ENCODE results near the gene ATP8B1. TPM values are rescaled to one million over a fixed set of nuclear protein-coding genes. Genes with fewer than 3 reads are reported as not detected.
A peak's percentile ranks its signal among the peaks of the same experiment; 100 is the strongest.
"Not testable (repeated sequence)": the region's sequence is repeated elsewhere in the genome, so short reads cannot be mapped to it uniquely, and the experiment has no call there.

The ATP8B1 gene
- total RNA-seq, 1 experiment from 2014 or later: 12.4 TPM

DNA sequence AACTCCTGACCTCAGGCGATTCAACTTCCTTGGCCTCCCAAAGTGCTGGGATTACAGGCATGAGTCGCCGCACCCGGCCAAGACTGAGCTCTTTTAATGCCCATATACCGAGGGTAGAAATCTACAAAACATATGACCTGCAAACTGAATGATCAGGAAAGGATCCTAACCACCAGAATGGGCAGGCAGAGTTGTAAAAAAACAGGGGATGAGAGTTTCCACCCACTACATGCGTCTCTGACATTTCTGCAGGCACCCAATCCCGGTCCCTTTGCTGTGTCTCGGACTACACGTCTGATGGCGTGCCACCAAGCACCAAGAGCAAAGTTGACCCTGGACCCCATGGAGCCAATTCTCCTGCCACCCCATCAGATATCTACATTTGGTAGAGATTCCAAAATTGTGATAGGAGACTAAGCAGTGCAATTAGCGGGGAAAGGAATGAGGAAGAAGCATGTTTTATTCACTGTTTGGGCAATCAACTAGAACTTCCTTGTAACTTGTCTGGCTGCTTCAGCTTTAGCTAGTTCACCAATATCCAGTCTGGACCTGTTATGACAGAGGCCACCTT is 74.1 kb downstream of the ATP8B1 start:
- H3K9me3 ChIP-seq (replicated peaks): no peaks in the 10 kb centered on the region
- H3K4me1 ChIP-seq (replicated peaks): peaks cover 11% of the 10 kb centered on the region; the same call in 1 of the 2 replicates
- peaks cover 8% of the 10 kb centered on the region for H3K36me3 ChIP-seq
- no peaks in the 10 kb centered on the region for H3K27me3 ChIP-seq (replicated peaks)
- H3K27ac ChIP-seq: no peak overlapping the region
- H3K4me3 ChIP-seq: no peak overlapping the region
- DNase-seq (ENCODE audit: low read depth in 1 of 2, low spot score in 2 of 2): no peak

DNA sequence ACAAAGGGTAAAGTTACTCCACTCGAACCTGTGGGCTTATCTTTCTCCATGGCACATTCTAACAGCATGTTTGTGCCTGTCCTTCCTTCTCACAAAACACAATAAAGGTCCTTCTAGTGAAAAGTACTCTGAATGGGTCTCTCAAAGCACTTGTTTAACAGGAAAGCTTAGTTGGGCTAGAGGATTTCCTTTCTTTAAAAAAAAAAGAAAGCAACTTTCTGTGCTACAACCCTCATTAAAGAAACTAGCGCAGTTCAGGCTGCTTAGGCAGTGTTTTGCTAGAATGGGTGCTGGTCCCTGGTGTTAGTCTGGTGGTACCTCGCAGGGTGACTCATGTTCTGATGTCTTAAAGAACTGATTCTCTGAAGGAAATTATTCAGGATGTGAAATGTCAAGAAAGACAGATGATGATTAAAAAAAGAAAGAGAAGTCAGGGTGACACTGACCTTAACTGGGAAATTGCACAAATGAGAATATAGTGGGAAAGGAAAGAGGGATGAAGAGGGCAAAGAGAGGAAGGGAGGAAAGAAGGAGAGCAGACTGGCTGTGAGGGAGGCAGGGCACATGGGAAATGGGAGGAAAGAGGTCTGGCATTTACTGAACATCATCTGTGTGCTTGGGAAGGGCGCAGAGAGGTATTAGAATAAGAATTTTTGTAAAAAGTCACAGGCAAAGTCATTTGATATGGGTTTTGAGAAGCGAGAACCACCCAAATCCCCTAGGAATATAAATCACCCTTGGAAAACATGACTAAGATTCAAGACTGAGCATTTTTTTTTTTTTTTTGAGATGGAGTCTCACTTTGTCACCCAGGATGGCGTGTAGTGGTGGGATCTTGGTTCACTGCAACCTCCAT is 74.9 kb downstream of the ATP8B1 start:
- no peaks in the 10 kb centered on the region for H3K9me3 ChIP-seq (replicated peaks)
- no peaks in the 10 kb centered on the region for H3K27me3 ChIP-seq (replicated peaks)
- H3K36me3 ChIP-seq: peaks cover 8% of the 10 kb centered on the region
- no peak overlapping the region for H3K27ac ChIP-seq
- H3K4me1 ChIP-seq (replicated peaks): peaks cover 11% of the 10 kb centered on the region; the same call in 1 of the 2 replicates
- DNase-seq (ENCODE audit: low read depth in 1 of 2, low spot score in 2 of 2): no peak
- no peak overlapping the region for H3K4me3 ChIP-seq

DNA sequence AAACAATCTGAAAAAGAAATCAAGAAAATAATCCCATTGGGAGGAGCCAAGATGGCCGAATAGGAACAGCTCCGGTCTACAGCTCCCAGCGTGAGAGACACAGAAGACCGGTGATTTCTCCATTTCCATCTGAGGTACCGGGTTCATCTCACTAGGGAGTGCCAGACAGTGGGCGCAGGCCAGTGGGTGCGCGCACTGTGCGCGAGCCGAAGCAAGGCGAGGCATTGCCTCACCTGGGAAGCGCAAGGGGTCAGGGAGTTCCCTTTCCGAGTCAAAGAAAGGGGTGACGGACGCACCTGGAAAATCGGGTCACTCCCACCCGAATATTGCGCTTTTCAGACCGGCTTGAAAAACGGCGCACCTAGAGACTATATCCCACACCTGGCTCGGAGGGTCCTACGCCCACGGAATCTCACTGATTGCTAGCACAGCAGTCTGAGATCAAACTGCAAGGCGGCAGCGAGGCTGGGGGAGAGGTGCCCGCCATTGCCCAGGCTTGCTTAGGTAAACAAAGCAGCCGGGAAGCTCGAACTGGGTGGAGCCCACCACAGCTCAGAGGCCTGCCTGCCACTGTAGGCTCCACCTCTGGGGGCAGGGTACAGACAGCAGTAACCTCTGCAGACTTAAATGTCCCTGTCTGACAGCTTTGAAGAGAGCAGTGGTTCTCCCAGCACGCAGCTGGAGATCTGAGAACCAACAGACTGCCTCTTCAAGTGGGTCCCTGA is 83.7 kb downstream of the ATP8B1 start:
- H3K4me1 ChIP-seq (replicated peaks); H3K27ac ChIP-seq; H3K36me3 ChIP-seq; DNase-seq (ENCODE audit: low read depth in 1 of 2, low spot score in 2 of 2); H3K4me3 ChIP-seq; H3K9me3 ChIP-seq (replicated peaks); H3K27me3 ChIP-seq (replicated peaks): not testable (repeated sequence)

DNA sequence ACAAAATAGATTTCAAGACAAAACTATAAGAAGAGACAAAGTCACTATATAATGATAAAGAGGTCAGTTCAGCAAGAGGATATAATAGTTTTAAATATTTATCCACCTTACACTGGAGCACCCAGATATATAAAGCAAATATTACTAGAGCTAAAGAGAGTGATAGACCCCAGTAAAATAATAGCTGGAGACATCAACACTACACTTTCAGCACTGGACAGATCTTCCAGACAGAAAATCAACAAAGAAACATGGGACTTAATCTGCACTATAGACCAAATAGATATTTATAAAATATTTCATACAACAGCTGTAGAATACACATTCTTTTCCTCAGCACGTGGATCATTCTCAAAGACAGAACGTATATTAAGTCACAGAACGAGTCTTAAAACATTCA is 86.6 kb downstream of the ATP8B1 start:
- Histone ChIP-seq H3K36me3 (no peaks in the 10 kb centered on the region), H3K4me1 (replicated peaks) (no peaks in the 10 kb centered on the region), H3K9me3 (replicated peaks) (no peaks in the 10 kb centered on the region), H3K27ac (no peak overlapping the region), H3K27me3 (replicated peaks) (no peaks in the 10 kb centered on the region), H3K4me3 (no peak overlapping the region)
- DNase-seq (ENCODE audit: low read depth in 1 of 2, low spot score in 2 of 2): no peak

DNA sequence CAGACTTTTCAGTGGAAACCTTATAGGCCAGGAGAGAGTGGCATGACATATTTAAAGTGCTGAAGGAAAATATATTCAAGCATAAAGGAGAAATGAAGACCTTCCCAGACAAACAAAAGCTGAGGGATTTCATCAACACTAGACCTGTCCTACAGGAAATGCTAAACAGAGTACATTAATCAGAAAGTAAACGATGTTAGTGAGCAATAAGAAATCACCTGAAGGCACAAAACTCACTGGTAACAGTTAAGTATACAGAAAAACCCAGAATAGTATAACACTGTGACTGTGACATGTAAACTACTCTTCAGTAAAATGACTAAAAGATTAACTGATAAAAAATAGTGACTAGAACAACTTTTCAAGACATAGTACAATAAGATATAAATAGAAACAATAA is 87.4 kb downstream of the ATP8B1 start:
- H3K4me3 ChIP-seq: no peak overlapping the region
- no peaks in the 10 kb centered on the region for H3K36me3 ChIP-seq
- no peak overlapping the region for H3K27ac ChIP-seq
- H3K9me3 ChIP-seq (replicated peaks): no peaks in the 10 kb centered on the region
- no peaks in the 10 kb centered on the region for H3K27me3 ChIP-seq (replicated peaks)
- H3K4me1 ChIP-seq (replicated peaks): no peaks in the 10 kb centered on the region
- no peak for DNase-seq (ENCODE audit: low read depth in 1 of 2, low spot score in 2 of 2)

DNA sequence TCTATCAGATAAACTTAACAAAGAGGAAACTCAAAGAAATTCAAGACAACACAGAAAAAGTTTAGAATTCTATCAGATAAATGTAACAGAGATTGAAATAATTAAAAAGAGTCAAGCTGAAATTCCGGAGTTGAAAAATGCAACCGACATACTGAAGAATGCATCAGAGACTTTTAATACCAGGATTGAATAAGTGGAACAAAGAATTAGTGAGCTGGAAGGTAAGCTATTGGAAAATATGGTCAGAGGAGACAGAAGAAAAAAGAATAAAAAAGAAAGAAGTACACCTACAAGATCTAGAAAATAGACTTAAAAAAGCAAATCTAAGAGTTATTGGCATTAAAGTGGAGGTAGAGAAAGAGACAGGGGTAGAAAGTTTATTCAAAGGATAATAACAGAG is 88.0 kb downstream of the ATP8B1 start:
- no peak for DNase-seq (ENCODE audit: low read depth in 1 of 2, low spot score in 2 of 2)
- Histone ChIP-seq H3K4me1 (replicated peaks) (no peaks in the 10 kb centered on the region), H3K27me3 (replicated peaks) (no peaks in the 10 kb centered on the region), H3K27ac (no peak overlapping the region), H3K4me3 (no peak overlapping the region), H3K9me3 (replicated peaks) (no peaks in the 10 kb centered on the region), H3K36me3 (no peaks in the 10 kb centered on the region)

DNA sequence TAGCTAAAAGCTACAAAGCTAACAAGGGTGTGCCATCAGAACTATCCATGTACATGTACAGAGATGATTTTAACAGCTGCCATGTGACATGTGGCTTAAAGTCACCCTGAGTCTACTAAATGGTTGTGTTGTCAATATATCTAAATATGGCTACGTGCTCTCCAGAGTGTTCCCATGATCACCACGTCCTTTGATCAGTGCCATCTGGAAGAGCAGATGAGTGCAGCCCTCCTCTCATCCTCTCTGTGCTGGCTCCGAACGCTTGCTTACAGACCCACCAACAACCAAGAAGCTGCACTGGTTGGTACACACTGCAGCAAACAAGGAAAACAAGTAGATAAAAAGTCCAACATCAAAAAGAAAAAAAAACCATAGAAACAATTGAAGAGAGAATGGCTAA is 92.9 kb downstream of the ATP8B1 start:
- H3K9me3 ChIP-seq (replicated peaks): no peaks in the 10 kb centered on the region
- no peak overlapping the region for H3K4me3 ChIP-seq
- no peaks in the 10 kb centered on the region for H3K27me3 ChIP-seq (replicated peaks)
- no peaks in the 10 kb centered on the region for H3K4me1 ChIP-seq (replicated peaks)
- H3K36me3 ChIP-seq: no peaks in the 10 kb centered on the region
- DNase-seq (ENCODE audit: low read depth in 1 of 2, low spot score in 2 of 2): no peak
- H3K27ac ChIP-seq: no peak overlapping the region

DNA sequence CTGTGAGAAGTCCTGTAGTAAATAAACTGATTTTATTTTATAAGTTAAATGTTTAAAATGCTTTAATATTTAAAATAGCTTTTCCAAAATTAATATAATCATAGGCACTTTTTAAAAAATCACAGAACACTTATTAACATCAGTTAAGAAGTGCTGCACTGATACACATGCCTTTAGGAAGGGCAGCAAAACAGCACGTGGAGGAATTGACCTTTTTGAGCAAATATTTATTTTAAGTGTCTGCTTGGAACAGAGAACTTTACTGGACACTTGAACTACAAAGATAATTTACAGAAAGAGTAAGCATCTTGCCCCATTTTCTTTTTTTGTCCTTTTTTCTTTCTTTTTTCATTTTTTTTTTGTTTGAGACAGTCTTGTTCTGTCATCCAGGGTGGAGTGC is 93.8 kb downstream of the ATP8B1 start:
- no peaks in the 10 kb centered on the region for H3K27me3 ChIP-seq (replicated peaks)
- no peaks in the 10 kb centered on the region for H3K36me3 ChIP-seq
- no peaks in the 10 kb centered on the region for H3K9me3 ChIP-seq (replicated peaks)
- H3K4me1 ChIP-seq (replicated peaks): no peaks in the 10 kb centered on the region
- DNase-seq (ENCODE audit: low read depth in 1 of 2, low spot score in 2 of 2): no peak
- H3K4me3 ChIP-seq: no peak overlapping the region
- no peak overlapping the region for H3K27ac ChIP-seq

DNA sequence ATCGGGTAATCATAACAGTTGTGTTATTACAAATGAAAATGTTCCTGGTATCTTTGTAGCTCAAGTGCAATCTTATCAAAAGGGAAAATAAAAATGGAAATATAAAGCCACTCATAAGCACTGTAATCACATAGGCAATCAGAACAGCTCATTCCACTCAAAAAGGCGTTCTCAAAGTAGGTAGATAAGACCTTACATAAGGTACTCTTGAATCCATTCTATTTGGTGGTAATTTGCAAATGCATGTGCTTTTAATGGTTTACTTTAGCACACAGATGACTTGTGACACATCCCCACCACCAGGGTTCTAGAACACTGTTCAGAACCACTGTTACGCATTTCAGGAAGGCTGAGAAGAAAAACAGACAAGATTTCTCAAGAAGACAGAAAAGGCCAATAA is 94.8 kb downstream of the ATP8B1 start:
- Histone ChIP-seq H3K27me3 (replicated peaks) (no peaks in the 10 kb centered on the region), H3K4me3 (no peak overlapping the region), H3K4me1 (replicated peaks) (no peaks in the 10 kb centered on the region), H3K36me3 (no peaks in the 10 kb centered on the region), H3K9me3 (replicated peaks) (no peaks in the 10 kb centered on the region), H3K27ac (no peak overlapping the region)
- no peak for DNase-seq (ENCODE audit: low read depth in 1 of 2, low spot score in 2 of 2)

DNA sequence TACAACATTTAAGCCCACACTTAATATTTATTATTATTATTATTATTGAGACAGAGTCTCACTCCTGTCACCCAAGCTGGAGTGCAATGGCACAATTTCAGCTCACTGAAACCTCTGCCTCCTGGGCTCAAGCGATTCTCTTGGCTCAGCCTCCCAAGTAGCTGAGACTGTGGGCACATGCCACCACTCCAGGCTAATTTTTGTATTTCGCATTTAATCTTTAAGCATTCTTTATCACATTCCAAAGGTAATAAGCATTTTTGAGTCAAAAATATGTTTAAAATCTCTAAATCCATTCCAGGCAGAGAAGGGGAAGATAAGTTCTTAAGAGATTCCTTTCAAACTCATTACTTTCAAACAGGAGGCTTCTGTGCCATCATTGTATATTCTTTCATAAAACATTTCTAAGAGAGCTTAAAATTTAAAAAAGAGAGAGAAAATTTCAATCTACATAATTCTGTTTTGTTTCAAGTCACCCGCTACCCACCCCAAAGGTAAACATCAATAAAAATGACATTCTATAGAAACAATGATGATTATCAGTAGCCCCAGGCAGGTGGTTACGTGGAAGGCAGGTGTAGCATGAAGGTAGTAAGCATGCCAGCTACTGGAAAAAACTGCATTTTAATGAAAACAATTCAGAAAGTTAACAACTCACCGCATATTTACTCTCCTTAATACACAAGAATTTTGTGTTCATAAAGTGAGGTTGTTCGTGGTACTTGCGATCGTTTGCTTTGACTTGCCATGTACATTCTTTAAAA is 97.1 kb downstream of the ATP8B1 start:
- H3K9me3 ChIP-seq (replicated peaks): no peaks in the 10 kb centered on the region
- no peak overlapping the region for H3K27ac ChIP-seq
- no peak for DNase-seq (ENCODE audit: low read depth in 1 of 2, low spot score in 2 of 2)

DNA sequence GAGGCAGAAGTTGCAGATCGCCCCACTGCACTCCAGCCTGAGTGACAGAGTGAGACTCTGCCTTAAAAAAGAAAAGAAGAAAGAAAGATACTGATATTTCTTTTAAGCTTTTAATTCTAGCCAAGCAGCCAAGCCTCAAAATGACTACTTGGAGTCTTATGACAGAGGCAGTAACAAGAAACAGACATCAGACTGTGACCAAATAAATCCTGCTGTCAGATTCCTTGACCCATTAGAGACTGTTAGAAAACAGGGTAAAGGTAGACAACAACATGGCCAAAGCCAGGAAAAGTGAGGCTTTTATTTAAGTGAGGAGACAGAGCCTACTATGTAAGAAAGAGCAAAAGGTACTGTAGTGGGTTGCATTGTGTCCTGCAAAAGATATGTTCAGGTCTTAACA is 98.1 kb downstream of the ATP8B1 start:
- Histone ChIP-seq H3K9me3 (replicated peaks) (no peaks in the 10 kb centered on the region), H3K36me3 (peaks cover 6% of the 10 kb centered on the region; the same call in 1 of the 2 replicates), H3K27ac (no peak overlapping the region)

More for the DNA sequence above, 97.1 kb downstream of the ATP8B1 start:
- peaks cover 6% of the 10 kb centered on the region; the same call in 1 of the 2 replicates for H3K36me3 ChIP-seq
- no peaks in the 10 kb centered on the region for H3K27me3 ChIP-seq (replicated peaks)
- no peaks in the 10 kb centered on the region for H3K4me1 ChIP-seq (replicated peaks)
- H3K4me3 ChIP-seq: no peak overlapping the region

DNA sequence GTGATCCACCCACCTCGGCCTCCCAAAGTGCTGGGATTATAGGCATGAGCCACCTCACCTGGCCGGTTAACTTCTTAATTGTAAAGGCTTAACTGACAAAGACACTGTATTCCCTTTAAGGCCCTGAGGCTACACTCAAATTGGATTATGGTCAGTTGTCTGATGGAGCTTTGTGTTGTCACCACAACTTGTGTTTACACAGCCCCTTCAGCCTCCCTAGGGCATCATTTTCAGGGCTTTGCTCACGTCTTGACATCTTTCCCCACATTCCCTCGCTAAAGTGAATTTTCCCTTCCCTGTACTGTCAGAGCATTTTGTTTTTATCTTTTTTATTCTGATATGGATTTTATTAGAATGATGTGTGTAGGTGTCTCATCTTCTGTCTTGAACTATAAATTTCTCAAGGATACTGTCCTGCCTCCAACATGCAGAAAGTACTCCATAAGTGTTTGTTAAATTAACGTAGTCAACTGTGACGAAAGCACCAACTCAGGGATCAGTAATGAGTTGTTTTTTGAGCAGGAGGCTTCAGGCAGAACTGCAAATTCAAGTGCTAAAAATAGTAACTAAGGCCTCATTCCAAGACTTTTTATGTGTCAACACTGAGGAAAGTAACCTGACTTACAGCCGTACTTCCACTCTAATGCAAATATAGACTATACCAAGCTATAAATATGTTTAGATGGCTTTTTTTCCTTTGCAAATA is 104.4 kb downstream of the ATP8B1 start:
- H3K27ac ChIP-seq: no peak overlapping the region
- peaks cover 9% of the 10 kb centered on the region for H3K36me3 ChIP-seq
- peak in 1 of 2 experiments; percentile 4 for DNase-seq (ENCODE audit: low read depth in 1 of 2, low spot score in 2 of 2)
- H3K4me3 ChIP-seq: no peak overlapping the region
- H3K4me1 ChIP-seq (replicated peaks): peaks cover 16% of the 10 kb centered on the region
- no peaks in the 10 kb centered on the region for H3K27me3 ChIP-seq (replicated peaks)
- no peaks in the 10 kb centered on the region for H3K9me3 ChIP-seq (replicated peaks)

More for the DNA sequence above, 98.1 kb downstream of the ATP8B1 start:
- no peak overlapping the region for H3K4me3 ChIP-seq
- H3K4me1 ChIP-seq (replicated peaks): no peaks in the 10 kb centered on the region
- no peaks in the 10 kb centered on the region for H3K27me3 ChIP-seq (replicated peaks)
- no peak for DNase-seq (ENCODE audit: low read depth in 1 of 2, low spot score in 2 of 2)

DNA sequence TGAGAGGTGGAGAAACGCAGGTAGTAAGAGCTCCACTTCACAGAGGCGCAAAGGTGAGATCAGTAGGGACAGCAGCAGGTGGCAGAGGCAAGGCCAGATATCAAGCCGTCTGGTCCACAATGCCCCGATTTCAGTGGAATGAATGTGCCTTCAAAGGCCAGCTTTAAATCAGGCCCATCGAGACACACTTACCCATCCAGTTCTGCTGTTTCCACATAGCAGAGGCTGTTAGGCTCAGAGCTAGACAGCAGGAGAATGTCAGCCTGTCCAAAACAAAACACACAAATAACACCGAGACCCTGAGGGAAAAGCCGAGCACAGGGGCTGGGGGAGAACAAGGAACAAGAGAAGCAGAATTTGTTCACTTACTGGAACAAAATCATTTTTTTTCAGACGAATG is 105.7 kb downstream of the ATP8B1 start:
- no peak for DNase-seq (ENCODE audit: low read depth in 1 of 2, low spot score in 2 of 2)
- Histone ChIP-seq H3K27ac (no peak overlapping the region), H3K36me3 (peaks cover 17% of the 10 kb centered on the region), H3K4me1 (replicated peaks) (peaks cover 21% of the 10 kb centered on the region), H3K27me3 (replicated peaks) (no peaks in the 10 kb centered on the region), H3K4me3 (no peak overlapping the region), H3K9me3 (replicated peaks) (no peaks in the 10 kb centered on the region)

All from SJSA1 (cell line).